Measurements from ENCODE around the gene KLHL35. TPM values are rescaled to one million over a fixed set of nuclear protein-coding genes. Genes with fewer than 3 reads are reported as not detected.

Gene KLHL35, protein sequence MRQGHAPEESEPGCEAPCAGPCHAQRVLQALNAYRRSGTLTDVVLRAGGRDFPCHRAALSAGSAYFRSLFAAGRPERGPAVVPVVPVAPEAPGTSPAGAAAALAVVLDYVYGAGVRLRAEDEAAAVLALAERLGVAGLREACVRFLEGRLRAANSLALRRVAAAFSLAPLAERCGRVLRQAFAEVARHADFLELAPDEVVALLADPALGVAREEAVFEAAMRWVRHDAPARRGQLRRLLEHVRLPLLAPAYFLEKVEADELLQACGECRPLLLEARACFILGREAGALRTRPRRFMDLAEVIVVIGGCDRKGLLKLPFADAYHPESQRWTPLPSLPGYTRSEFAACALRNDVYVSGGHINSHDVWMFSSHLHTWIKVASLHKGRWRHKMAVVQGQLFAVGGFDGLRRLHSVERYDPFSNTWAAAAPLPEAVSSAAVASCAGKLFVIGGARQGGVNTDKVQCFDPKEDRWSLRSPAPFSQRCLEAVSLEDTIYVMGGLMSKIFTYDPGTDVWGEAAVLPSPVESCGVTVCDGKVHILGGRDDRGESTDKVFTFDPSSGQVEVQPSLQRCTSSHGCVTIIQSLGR
- total RNA-seq (2022; extraction: Qiagen RNA extraction; ENCODE audit: low read depth) = 0.51 to 1.3 TPM (median 1.1 TPM) in 5 replicates

GRCh38 chr11:75432911-75433321 lies at the start of gene KLHL35:
Gene KLHL35, minus strand, starts transcription at chr11:75433203. Its CDS starts 2,574 bp downstream, at chr11:75430629.

GRCh38 chr11:75399344-75400145 lies 33.5 kb downstream of the KLHL35 start, which contains the start of gene RPS3:
Gene RPS3, plus strand, starts transcription at chr11:75399518. Its CDS starts 30 bp downstream, at chr11:75399548.

Other genes starting within 250 kb of the KLHL35 start
- 0.15 to 0.23 TPM (median 0.19 TPM) in 5 replicates for gene TPBGL, start 192.4 kb downstream of the KLHL35 start, total RNA-seq (2022; extraction: Qiagen RNA extraction; ENCODE audit: low read depth)
- 3.1 to 3.9 TPM (median 3.8 TPM) in 5 replicates for gene ARRB1, start 81.5 kb downstream of the KLHL35 start, total RNA-seq (2022; extraction: Qiagen RNA extraction; ENCODE audit: low read depth)
- gene RPS3, start 33.7 kb downstream of the KLHL35 start, total RNA-seq (2022; extraction: Qiagen RNA extraction; ENCODE audit: low read depth) = 3,237 to 4,303 TPM (median 3,614 TPM) in 5 replicates
- gene GDPD5, start 92.7 kb upstream of the KLHL35 start, total RNA-seq (2022; extraction: Qiagen RNA extraction; ENCODE audit: low read depth) = 7.0 to 13.1 TPM (median 10.9 TPM) in 5 replicates
- 67.0 to 111 TPM (median 98.3 TPM) in 5 replicates for gene SERPINH1, start 129.1 kb upstream of the KLHL35 start, total RNA-seq (2022; extraction: Qiagen RNA extraction; ENCODE audit: low read depth)
- 1.5 to 2.0 TPM (median 1.7 TPM) in 5 replicates for gene MAP6, start 235.8 kb upstream of the KLHL35 start, total RNA-seq (2022; extraction: Qiagen RNA extraction; ENCODE audit: low read depth)

Measured in A549 treated with RU486 at 1 μM for 4 hours (cell line).